ENCODE results near the gene FAM20C. TPM values are rescaled to one million over a fixed set of nuclear protein-coding genes. Genes with fewer than 3 reads are reported as not detected.

FAM20C gene
- total RNA-seq, 4 donors from 2014 or later = 43.0 to 112 (median 44.0) TPM

DNA sequence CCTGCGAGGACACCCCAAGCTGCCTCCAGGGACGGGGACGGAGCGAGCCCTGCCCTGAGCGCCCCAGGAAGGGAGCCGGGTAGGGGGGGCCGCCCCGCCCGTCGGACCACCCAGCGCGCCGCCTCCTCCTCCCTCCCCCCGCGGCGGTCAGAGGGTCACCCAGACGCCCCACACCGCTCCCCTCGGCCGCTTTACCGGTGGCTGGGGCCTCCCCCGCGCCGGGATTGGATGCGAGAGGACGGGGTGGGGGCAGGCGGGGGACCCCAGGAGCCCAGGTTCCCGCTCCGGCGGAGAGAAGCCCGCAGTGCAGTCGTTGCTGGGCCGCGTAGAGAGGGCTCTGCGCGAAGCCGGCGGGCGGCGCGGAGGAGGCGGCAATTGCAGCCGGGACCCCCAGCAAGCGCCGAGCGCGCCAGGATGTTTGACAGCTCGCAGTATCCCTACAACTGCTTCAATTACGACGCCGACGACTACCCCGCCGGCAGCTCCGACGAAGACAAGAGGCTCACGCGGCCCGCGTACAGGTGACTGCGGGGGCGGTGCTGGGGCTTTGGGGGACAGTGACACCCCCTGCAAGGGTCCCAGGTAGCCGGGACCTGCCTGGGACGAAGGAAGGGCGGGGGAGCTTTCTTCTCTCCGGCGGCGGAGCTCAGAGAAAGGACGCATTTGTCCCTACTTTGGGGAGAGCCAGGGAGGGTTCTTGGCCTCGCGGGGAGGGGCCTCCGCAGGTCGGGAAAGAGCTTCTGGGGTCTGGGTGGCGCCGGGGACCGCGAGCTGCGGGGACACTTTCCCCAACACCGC lies 97.6 kb downstream of the FAM20C start, which contains the start of gene FOXL3:
TSS of gene FOXL3 (plus strand) at position 415 of the 798 bp plus-strand sequence. CDS start at position 415, 0 bp downstream.
- Histone ChIP-seq H3K36me3 (no peaks in the 10 kb centered on the region), H3K4me1 (peaks cover 0 to 17% (median 2%) of the 10 kb centered on the region in 4 donors), H3K27me3 (peaks cover 3 to 88% of the 10 kb centered on the region in 2 donors), H3K9me3 (no peaks in the 10 kb centered on the region), H3K27ac (no peak within 1 kb of the TSS), H3K4me3 (no peak within 1 kb of the TSS)
- no peak for DNase-seq (ENCODE audit: low spot score in 2 of 2)
- TF ChIP-seq POLR2A (IDR thresholded peaks at IDR 0.05) = no peak
- no peak for TF ChIP-seq EP300 (IDR thresholded peaks at IDR 0.05)
- TF ChIP-seq, protein P1, sequence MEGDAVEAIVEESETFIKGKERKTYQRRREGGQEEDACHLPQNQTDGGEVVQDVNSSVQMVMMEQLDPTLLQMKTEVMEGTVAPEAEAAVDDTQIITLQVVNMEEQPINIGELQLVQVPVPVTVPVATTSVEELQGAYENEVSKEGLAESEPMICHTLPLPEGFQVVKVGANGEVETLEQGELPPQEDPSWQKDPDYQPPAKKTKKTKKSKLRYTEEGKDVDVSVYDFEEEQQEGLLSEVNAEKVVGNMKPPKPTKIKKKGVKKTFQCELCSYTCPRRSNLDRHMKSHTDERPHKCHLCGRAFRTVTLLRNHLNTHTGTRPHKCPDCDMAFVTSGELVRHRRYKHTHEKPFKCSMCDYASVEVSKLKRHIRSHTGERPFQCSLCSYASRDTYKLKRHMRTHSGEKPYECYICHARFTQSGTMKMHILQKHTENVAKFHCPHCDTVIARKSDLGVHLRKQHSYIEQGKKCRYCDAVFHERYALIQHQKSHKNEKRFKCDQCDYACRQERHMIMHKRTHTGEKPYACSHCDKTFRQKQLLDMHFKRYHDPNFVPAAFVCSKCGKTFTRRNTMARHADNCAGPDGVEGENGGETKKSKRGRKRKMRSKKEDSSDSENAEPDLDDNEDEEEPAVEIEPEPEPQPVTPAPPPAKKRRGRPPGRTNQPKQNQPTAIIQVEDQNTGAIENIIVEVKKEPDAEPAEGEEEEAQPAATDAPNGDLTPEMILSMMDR (IDR thresholded peaks at IDR 0.05) = no peak
- WGBS, 2 donors = 0 to 3% methylated on average over 6 to 10 of the region's 79 CpGs

DNA sequence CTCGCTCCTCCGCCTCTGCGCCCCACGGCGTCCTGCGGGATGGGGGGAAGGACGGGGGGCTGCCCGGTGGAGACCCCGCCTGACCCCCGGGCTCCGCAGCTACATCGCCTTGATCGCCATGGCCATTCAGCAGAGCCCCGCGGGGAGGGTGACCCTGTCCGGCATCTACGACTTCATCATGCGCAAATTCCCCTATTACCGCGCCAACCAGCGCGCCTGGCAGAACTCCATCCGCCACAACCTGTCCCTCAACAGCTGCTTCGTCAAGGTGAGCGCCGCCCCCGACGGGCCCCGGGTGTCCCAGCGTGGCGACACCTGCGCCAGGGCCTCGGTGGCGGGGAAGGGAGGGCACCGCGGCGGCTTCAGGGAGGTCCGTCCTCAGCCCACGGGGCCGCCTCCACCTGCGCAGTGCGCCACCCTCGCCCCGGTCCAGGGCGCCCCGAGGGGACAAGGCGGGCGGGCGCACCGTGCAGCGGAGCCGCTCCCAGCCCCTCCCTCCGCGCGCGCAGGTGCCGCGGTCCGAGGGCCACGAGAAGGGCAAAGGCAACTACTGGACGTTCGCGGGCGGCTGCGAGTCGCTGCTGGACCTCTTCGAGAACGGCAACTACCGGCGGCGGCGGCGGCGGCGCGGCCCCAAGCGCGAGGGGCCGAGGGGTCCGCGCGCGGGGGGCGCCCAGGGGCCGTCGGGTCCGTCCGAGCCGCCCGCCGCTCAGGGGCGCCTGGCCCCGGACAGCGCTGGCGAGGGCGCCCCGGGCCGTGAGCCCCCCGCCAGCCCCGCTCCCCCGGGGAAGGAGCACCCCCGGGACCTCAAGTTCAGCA lies 98.4 kb downstream of the FAM20C start:
- TF ChIP-seq, protein P1 (IDR thresholded peaks at IDR 0.05) = no peak
- no peak for TF ChIP-seq EP300 (IDR thresholded peaks at IDR 0.05)
- no peak for TF ChIP-seq POLR2A (IDR thresholded peaks at IDR 0.05)
- H3K27ac ChIP-seq = no peak overlapping the region
- H3K36me3 ChIP-seq = no peaks in the 10 kb centered on the region
- H3K4me1 ChIP-seq = peaks cover 0 to 17% (median 2%) of the 10 kb centered on the region in 4 donors
- H3K4me3 ChIP-seq = no peak overlapping the region
- DNase-seq (ENCODE audit: low spot score in 2 of 2) = no peak
- 8 to 10% methylated on average over 23 to 59 of the region's 102 CpGs for WGBS, 2 donors
- peaks cover 3 to 87% of the 10 kb centered on the region in 2 donors for H3K27me3 ChIP-seq
- no peaks in the 10 kb centered on the region for H3K9me3 ChIP-seq

DNA sequence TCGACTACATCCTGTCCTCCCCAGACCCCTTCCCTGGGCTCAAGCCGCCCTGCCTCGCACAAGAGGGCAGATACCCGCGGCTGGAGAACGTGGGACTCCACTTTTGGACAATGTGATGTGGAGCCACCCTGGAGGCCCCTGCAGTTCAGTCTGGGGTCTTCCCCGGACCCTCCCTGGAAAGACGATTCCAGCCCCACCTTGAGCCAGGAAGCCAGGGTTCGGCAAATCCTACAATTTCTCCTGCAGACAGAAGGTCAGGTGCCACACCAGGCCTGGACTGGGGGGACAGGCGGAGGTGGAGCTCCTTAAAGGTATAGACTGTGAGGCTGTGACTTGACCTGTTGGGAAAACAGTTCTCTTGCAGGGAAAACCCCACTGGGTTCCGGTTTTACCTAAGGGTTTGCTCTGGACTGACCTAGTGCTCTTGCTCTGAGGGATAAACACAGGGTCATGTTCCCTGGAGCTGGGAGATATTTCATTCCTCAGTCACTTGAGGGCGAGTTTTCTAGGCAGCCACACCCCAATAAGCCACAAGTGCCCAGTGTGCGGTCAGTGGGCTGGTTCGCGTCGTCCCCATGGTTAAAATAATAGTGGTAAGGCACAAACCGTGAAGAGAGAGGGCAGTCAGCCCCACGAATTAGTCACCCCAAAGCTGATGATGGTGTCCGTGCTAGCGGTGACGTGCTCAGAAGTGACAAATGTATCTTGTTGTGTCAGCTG lies 99.2 kb downstream of the FAM20C start:
- no peak overlapping the region for H3K4me3 ChIP-seq
- no peak overlapping the region for H3K27ac ChIP-seq
- H3K4me1 ChIP-seq = peaks cover 0 to 17% (median 2%) of the 10 kb centered on the region in 4 donors
- no peaks in the 10 kb centered on the region for H3K36me3 ChIP-seq
- no peak for DNase-seq (ENCODE audit: low spot score in 2 of 2)
- TF ChIP-seq POLR2A (IDR thresholded peaks at IDR 0.05) (no peak), EP300 (IDR thresholded peaks at IDR 0.05) (no peak)
- TF ChIP-seq, protein P1 (IDR thresholded peaks at IDR 0.05) = no peak
- WGBS, 2 donors = 68 to 72% methylated on average over 17 to 19 of the region's 21 CpGs
- no peaks in the 10 kb centered on the region for H3K9me3 ChIP-seq
- peaks cover 3 to 80% of the 10 kb centered on the region in 2 donors for H3K27me3 ChIP-seq

- DNase-seq (ENCODE audit: low spot score in 2 of 2) = no peak
- Histone ChIP-seq H3K27me3 (peaks cover 3 to 77% of the 10 kb centered on the region in 2 donors), H3K9me3 (no peaks in the 10 kb centered on the region), H3K27ac (no peak overlapping the region), H3K36me3 (no peaks in the 10 kb centered on the region), H3K4me1 (peaks cover 0 to 17% (median 2%) of the 10 kb centered on the region in 4 donors), H3K4me3 (no peak overlapping the region)
- no peak for TF ChIP-seq POLR2A (IDR thresholded peaks at IDR 0.05)
- TF ChIP-seq, protein P1 (IDR thresholded peaks at IDR 0.05) = no peak
- TF ChIP-seq EP300 (IDR thresholded peaks at IDR 0.05) = no peak
- WGBS, 2 donors = 71 to 73% methylated on average over 7 of the region's 7 CpGs
Observed at GRCh38 chr7:292226-292625, 99.9 kb downstream of the FAM20C start.
